Tibial artery (tissue), 4 donors: ENCODE measurements around the gene PREB.
A peak's percentile ranks its signal among the peaks of the same experiment; 100 is the strongest.

Experiments
- DNase-seq, 2 donors: peaks; one replicate each; pipeline ENCODE4 v3.0.0-alpha.2; 2019
- H3K27ac ChIP-seq, 2 donors: fragments of 200-600 bp; sonication (generic) in 1 of 2; 1 replicate in 1 of 2; 2 replicates in 1 of 2; pipeline ENCODE4 v1.5.1; 2018 to 2019; ENCODE audit warnings: mild to moderate bottlenecking in 1 of 2
- H3K27me3 ChIP-seq, 2 donors: fragments of 200-600 bp; sonication (generic) in 1 of 2; one replicate each; pipeline versions ENCODE4 v1.5.1 to v1.6.0; 2016 to 2019
- H3K36me3 ChIP-seq, 3 donors: fragments of 200-600 bp; sonication (generic) in 2 of 3; one replicate each; pipeline ENCODE4 v1.5.1; 2016 to 2019; ENCODE audit warnings: mild to moderate bottlenecking in 2 of 3
- H3K4me1 ChIP-seq, 4 donors: fragments of 200-600 bp; sonication (generic) in 2 of 4; 1 replicate in 3 of 4; 2 replicates in 1 of 4; pipeline ENCODE4 v1.5.1; 2016 to 2019
- H3K4me3 ChIP-seq, 2 donors: fragments of 200-600 bp; sonication (generic) in 1 of 2; 1 replicate in 1 of 2; 2 replicates in 1 of 2; pipeline ENCODE4 v1.5.1; 2018 to 2019; ENCODE audit warnings: mild to moderate bottlenecking in 2 of 2
- H3K9me3 ChIP-seq, 3 donors: fragments of 200-600 bp; sonication (generic) in 1 of 3; one replicate each; pipeline ENCODE4 v1.5.1; 2016 to 2019
- CTCF ChIP-seq, 2 experiments: fragments of 200-600 bp in 1 of 2; fragments of 450-650 bp in 1 of 2; IDR thresholded peaks; one replicate each; pipeline ENCODE4 v1.5.1; 2017 to 2019; ENCODE audit warnings: antibody characterized with exemption in 2 of 2, mild to moderate bottlenecking in 1 of 2, moderate library complexity in 1 of 2
- intact Hi-C: fragments of 100-400 bp; cut with DNase I; formaldehyde crosslinking; loops from one replicate; pipeline ENCODE4 v1.15.0; 2023; ENCODE audit warnings: low total_unique reads

Gene PREB

GRCh38 chr2:27089111-27089954, 45.1 kb downstream of the PREB start:
- no peak for TF ChIP-seq CTCF (IDR thresholded peaks at IDR 0.05)
- H3K4me1 ChIP-seq, result peaks cover 0 to 24% (median 15%) of the 10 kb centered on the region in 4 donors
- H3K36me3 ChIP-seq, result peaks cover 0 to 10% (median 0%) of the 10 kb centered on the region in 3 donors
- no peaks in the 10 kb centered on the region for H3K27me3 ChIP-seq
- no peak overlapping the region for H3K4me3 ChIP-seq
- no peak for DNase-seq
- intact Hi-C loops, result loop anchor here (5.0 kb wide), 1 partner anchor 37 kb away; the partner anchor contains the start of gene AGBL5
- H3K9me3 ChIP-seq, result no peaks in the 10 kb centered on the region
- no peak overlapping the region for H3K27ac ChIP-seq

- no peak for TF ChIP-seq CTCF (IDR thresholded peaks at IDR 0.05)
- H3K4me1 ChIP-seq, result peaks cover 0 to 24% (median 16%) of the 10 kb centered on the region in 4 donors
- intact Hi-C loops, result loop anchor here (5.0 kb wide), 1 partner anchor 36 kb away; the partner anchor contains the start of gene AGBL5
- H3K4me3 ChIP-seq, result no peak overlapping the region
- H3K27ac ChIP-seq, result no peak overlapping the region
- DNase-seq, result no peak
- H3K36me3 ChIP-seq, result peaks cover 0 to 6% (median 2%) of the 10 kb centered on the region in 3 donors
- H3K9me3 ChIP-seq, result no peaks in the 10 kb centered on the region
- H3K27me3 ChIP-seq, result no peaks in the 10 kb centered on the region
Measured at GRCh38 chr2:27088634-27089033, 45.8 kb downstream of the PREB start.

DNA sequence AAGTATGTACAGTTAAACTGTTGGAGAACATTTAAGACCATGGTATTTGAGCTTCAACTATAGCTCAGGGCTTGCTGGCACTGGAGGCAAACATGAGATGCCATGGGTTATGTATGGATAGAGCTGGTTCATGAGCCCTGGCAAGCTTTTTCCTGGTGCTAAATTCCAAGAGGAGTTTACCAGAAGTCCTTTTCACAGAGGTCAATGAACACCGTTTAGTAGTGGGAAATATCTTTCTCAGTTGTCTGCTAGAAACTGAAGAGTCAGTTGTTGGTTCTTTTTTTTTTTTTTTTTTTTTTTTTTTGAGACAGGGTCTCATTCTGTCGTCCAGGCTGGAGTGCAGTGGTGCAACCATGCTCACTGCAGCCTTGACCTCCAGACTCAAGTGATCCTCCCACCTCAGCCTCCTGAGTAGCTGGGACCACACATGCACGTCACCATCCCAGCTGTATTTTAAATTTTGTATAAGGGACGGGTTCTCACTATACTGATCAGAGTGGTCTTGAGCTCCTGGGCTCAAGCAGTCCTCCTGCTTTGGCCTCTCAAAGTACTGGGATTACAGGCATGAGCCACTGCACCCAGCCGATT, 46.5 kb downstream of the PREB start:
- no peak overlapping the region for H3K27ac ChIP-seq
- DNase-seq, result no peak
- TF ChIP-seq CTCF (IDR thresholded peaks at IDR 0.05), result no peak
- peaks cover 0 to 26% (median 19%) of the 10 kb centered on the region in 4 donors for H3K4me1 ChIP-seq
- no peaks in the 10 kb centered on the region for H3K9me3 ChIP-seq
- H3K36me3 ChIP-seq, result peaks cover 1 to 14% (median 9%) of the 10 kb centered on the region in 3 donors
- H3K27me3 ChIP-seq, result no peaks in the 10 kb centered on the region
- H3K4me3 ChIP-seq, result no peak overlapping the region
- intact Hi-C loops, result loop anchor here (5.0 kb wide), 1 partner anchor 36 kb away; the partner anchor contains the start of gene AGBL5

GRCh38 chr2:27086724-27087593, 47.5 kb downstream of the PREB start, which contains the start of gene KHK:
TSS of gene KHK (plus strand) at chr2:27086772. CDS start at chr2:27087260, 488 bp downstream.
- H3K4me3 ChIP-seq, result peak within 1 kb of the TSS; percentile 63 to 85
- DNase-seq, result peak in 1 of 2 donors; percentile 81

More at GRCh38 chr2:27086724-27087593, 47.5 kb downstream of the PREB start, which contains the start of gene KHK:
- Histone ChIP-seq H3K27me3 (no peaks in the 10 kb centered on the region), H3K9me3 (no peaks in the 10 kb centered on the region), H3K27ac (peak within 1 kb of the TSS; percentile 91 to 96), H3K36me3 (peaks cover 10 to 19% (median 16%) of the 10 kb centered on the region in 3 donors), H3K4me1 (peaks cover 0 to 36% (median 27%) of the 10 kb centered on the region in 4 donors)
- no peak for TF ChIP-seq CTCF (IDR thresholded peaks at IDR 0.05)
- intact Hi-C loops, result loop anchor here (5.0 kb wide), 1 partner anchor 35 kb away; the partner anchor contains the start of gene AGBL5
